ENCODE data around the gene VWA5B2. TPM values are rescaled to one million over a fixed set of nuclear protein-coding genes. Genes with fewer than 3 reads are reported as not detected.
A peak's percentile ranks its signal among the peaks of the same experiment; 100 is the strongest.

Gene VWA5B2
- total and polyA plus RNA-seq, 2 of the 13 experiments (the other 11 are each of a cell fraction or from before 2014, with no cell fraction given) = 0.03 to 0.04 TPM

DNA sequence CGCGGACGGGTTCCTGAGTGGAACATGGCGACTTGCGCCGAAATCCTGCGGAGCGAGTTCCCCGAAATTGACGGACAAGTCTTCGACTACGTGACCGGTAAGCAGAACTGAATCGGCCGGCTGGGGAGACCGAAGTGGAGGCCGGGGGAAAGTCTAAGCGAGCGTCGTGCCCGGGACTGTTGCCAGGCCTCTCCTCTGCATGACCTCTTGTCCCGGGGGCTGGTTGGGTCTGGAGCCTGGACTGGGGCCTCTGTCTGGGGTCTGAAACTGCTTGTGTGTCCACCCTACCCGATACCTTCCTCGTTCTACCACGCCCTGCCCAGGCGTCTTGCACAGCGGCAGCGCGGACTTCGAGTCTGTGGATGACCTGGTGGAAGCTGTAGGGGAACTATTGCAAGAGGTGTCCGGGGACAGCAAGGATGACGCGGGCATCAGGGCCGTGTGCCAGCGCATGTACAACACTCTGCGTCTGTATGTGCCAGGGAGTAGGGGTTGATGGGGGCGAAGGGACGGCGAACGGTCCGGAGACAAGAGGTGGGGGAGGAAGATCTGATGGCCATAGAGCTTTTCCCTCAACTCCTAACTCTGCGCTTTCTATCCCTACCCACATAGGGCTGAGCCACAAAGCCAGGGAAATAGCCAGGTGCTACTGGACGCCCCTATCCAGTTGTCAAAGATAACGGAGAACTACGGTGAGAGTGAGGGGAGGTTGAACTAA is 43.0 kb upstream of the VWA5B2 start, which contains the start of gene ABCF3 (continued):
- TF ChIP-seq ZNF274 (CRISPR knock-in tag; IDR thresholded peaks at IDR 0.05) (no peak; the same call in 1 of the 2 replicates), ZNF30 (CRISPR knock-in tag; IDR thresholded peaks at IDR 0.05) (no peak), KDM2A (CRISPR knock-in tag; IDR thresholded peaks at IDR 0.05; ENCODE audit: borderline replicate concordance, low read depth) (peak; percentile 71; the same call in 1 of the 2 replicates), ZBTB37 (CRISPR knock-in tag; IDR thresholded peaks at IDR 0.05) (no peak), CBX2 (IDR thresholded peaks at IDR 0.05; ENCODE audit: low read depth, low read length) (no peak), CBX2 (CRISPR knock-in tag; IDR thresholded peaks at IDR 0.05; ENCODE audit: low read depth) (no peak), POLR2A (IDR thresholded peaks at IDR 0.05; ENCODE audit: insufficient read depth in 1 of 2, low read depth in 2 of 2, low read length in 2 of 2) (peak; percentile 51 to 68; a peak in 3 of 4 replicates), JUN (CRISPR knock-in tag; IDR thresholded peaks at IDR 0.05) (peak; percentile 53; the same call in 1 of the 2 replicates), TERF1 (CRISPR knock-in tag; IDR thresholded peaks at IDR 0.05) (no peak), PCBP2 (optimal IDR thresholded peaks at IDR 0.05; ENCODE audit: low read depth, low read length, poor library complexity, severe bottlenecking) (no peak), ZSCAN30 (CRISPR knock-in tag; IDR thresholded peaks at IDR 0.05) (no peak), KDM3A (CRISPR knock-in tag; IDR thresholded peaks at IDR 0.05; ENCODE audit: low read depth) (no peak), ZFP41 (CRISPR knock-in tag; IDR thresholded peaks at IDR 0.05; ENCODE audit: borderline replicate concordance) (no peak), ZNF431 (CRISPR knock-in tag; IDR thresholded peaks at IDR 0.05; ENCODE audit: borderline replicate concordance, low read depth) (no peak), HNRNPL (IDR thresholded peaks at IDR 0.05; ENCODE audit: low read depth, low read length) (no peak), POGZ (CRISPR knock-in tag; IDR thresholded peaks at IDR 0.05) (no peak), PREB (CRISPR knock-in tag; IDR thresholded peaks at IDR 0.05) (no peak), ZNF17 (CRISPR knock-in tag; IDR thresholded peaks at IDR 0.05) (no peak)
- TF ChIP-seq, protein P1, sequence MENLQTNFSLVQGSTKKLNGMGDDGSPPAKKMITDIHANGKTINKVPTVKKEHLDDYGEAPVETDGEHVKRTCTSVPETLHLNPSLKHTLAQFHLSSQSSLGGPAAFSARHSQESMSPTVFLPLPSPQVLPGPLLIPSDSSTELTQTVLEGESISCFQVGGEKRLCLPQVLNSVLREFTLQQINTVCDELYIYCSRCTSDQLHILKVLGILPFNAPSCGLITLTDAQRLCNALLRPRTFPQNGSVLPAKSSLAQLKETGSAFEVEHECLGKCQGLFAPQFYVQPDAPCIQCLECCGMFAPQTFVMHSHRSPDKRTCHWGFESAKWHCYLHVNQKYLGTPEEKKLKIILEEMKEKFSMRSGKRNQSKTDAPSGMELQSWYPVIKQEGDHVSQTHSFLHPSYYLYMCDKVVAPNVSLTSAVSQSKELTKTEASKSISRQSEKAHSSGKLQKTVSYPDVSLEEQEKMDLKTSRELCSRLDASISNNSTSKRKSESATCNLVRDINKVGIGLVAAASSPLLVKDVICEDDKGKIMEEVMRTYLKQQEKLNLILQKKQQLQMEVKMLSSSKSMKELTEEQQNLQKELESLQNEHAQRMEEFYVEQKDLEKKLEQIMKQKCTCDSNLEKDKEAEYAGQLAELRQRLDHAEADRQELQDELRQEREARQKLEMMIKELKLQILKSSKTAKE (CRISPR knock-in tag; IDR thresholded peaks at IDR 0.05; ENCODE audit: borderline replicate concordance) = no peak
- TF ChIP-seq, protein P2, sequence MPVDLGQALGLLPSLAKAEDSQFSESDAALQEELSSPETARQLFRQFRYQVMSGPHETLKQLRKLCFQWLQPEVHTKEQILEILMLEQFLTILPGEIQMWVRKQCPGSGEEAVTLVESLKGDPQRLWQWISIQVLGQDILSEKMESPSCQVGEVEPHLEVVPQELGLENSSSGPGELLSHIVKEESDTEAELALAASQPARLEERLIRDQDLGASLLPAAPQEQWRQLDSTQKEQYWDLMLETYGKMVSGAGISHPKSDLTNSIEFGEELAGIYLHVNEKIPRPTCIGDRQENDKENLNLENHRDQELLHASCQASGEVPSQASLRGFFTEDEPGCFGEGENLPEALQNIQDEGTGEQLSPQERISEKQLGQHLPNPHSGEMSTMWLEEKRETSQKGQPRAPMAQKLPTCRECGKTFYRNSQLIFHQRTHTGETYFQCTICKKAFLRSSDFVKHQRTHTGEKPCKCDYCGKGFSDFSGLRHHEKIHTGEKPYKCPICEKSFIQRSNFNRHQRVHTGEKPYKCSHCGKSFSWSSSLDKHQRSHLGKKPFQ (CRISPR knock-in tag; IDR thresholded peaks at IDR 0.05; ENCODE audit: insufficient replicate concordance) = no peak
- TF ChIP-seq, protein P3, sequence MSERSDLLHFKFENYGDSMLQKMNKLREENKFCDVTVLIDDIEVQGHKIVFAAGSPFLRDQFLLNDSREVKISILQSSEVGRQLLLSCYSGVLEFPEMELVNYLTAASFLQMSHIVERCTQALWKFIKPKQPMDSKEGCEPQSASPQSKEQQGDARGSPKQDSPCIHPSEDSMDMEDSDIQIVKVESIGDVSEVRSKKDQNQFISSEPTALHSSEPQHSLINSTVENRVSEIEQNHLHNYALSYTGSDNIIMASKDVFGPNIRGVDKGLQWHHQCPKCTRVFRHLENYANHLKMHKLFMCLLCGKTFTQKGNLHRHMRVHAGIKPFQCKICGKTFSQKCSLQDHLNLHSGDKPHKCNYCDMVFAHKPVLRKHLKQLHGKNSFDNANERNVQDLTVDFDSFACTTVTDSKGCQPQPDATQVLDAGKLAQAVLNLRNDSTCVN (CRISPR knock-in tag; IDR thresholded peaks at IDR 0.05; ENCODE audit: borderline replicate concordance) = no peak

Data from HepG2 (cell line).